Endothelial cell of umbilical vein (primary cell): Measurements from ENCODE around the gene MEF2D. TPM values are rescaled to one million over a fixed set of nuclear protein-coding genes. Genes with fewer than 3 reads are reported as not detected.

Experiments
- BruUV-seq: library from RNA; stranded (reverse); fragments of 400-500 nt; replicated peaks from 2 replicates; lab custom pipeline; 2021; lab: Mats Ljungman, UMichigan
- CTCF ChIA-PET: fragments of 300-600, 350-600 bp; sonication (Branson Sonifier 250); formaldehyde crosslinking; loops from one replicate; lab custom pipeline; 2021; ENCODE audit warnings: antibody characterized with exemption, inconsistent platforms; lab: Charles Lee
- POLR2A ChIA-PET: fragments of 300-600, 350-600 bp; sonication (Branson Sonifier 250); formaldehyde crosslinking; loops from one replicate; lab custom pipeline; 2021; ENCODE audit warnings: antibody characterized with exemption, inconsistent platforms; lab: Charles Lee
- DNase-seq: peaks from one replicate; pipeline ENCODE4 v3.0.0-alpha.2; 2011; ENCODE audit warnings: low read depth, low spot score
- FAIRE-seq: peaks from 2 replicates; lab custom pipeline; 2011; peaks lifted over from hg19 to GRCh38; lab: Jason Lieb, UNC
- H2AFZ ChIP-seq: 2 replicates; pipeline ENCODE4 v1.6.0; 2012; ENCODE audit warnings: low read depth, low read length, control low read depth, inconsistent platforms
- H3K27ac ChIP-seq: 2 replicates; pipeline ENCODE4 v1.5.1; 2011; ENCODE audit warnings: low read depth, mild to moderate bottlenecking, control low read depth, low read length, moderate library complexity; ENCODE audit not compliant: insufficient read depth
- H3K27me3 ChIP-seq, 2 experiments: 2 replicates each; pipeline versions ENCODE4 v1.6.0 to v1.6.1; 2011; ENCODE audit warnings: low read length in 2 of 2, mixed read lengths in 1 of 2; ENCODE audit not compliant: control insufficient read depth in 2 of 2, insufficient read depth in 2 of 2
- H3K36me3 ChIP-seq, 2 experiments: 2 replicates in 1 of 2; 3 replicates in 1 of 2; pipeline ENCODE4 v1.5.1; 2011; ENCODE audit warnings: low read length in 2 of 2, mild to moderate bottlenecking in 1 of 2, moderate library complexity in 1 of 2; ENCODE audit not compliant: control insufficient read depth in 2 of 2, insufficient read depth in 2 of 2; ENCODE audit errors: extremely low read depth in 1 of 2
- H3K4me1 ChIP-seq: 3 replicates; pipeline ENCODE4 v1.5.1; 2011; ENCODE audit warnings: mild to moderate bottlenecking, low read length; ENCODE audit not compliant: control insufficient read depth, insufficient read depth; ENCODE audit errors: extremely low read depth
- H3K4me2 ChIP-seq: 2 replicates; pipeline ENCODE4 v1.6.1; 2011; ENCODE audit warnings: low read length, control low read depth, mixed read lengths; ENCODE audit not compliant: insufficient read depth
- H3K4me3 ChIP-seq, 3 experiments: fragments of 200-600 bp in 1 of 3; sonication (generic), shearing (Covaris generic) in 1 of 3; replicated peaks in 1 of 3; 2 replicates each; pipeline ENCODE4 v1.5.1; 2011 to 2016; ENCODE audit warnings: control low read depth in 3 of 3, low read length in 3 of 3, mild to moderate bottlenecking in 2 of 3, inconsistent platforms in 1 of 3, low read depth in 1 of 3, moderate library complexity in 1 of 3; ENCODE audit not compliant: insufficient read depth in 1 of 3
- H3K79me2 ChIP-seq: 2 replicates; pipeline ENCODE4 v1.6.0; 2012; ENCODE audit warnings: low read length, inconsistent platforms; ENCODE audit not compliant: control insufficient read depth, insufficient read depth
- H3K9ac ChIP-seq: replicated peaks from 2 replicates; pipeline ENCODE3; 2011; ENCODE audit warnings: low read length, control low read depth; ENCODE audit not compliant: insufficient read depth; ENCODE audit errors: extremely low read depth
- H3K9me1 ChIP-seq: replicated peaks from 3 replicates; pipeline ENCODE4 v1.6.0; 2011; ENCODE audit warnings: mild to moderate bottlenecking, low read length; ENCODE audit not compliant: control insufficient read depth, insufficient read depth; ENCODE audit errors: extremely low read depth
- H3K9me3 ChIP-seq: replicated peaks from 2 replicates; pipeline ENCODE4 v1.5.1; 2012; ENCODE audit warnings: low read length, inconsistent platforms; ENCODE audit not compliant: control insufficient read depth, insufficient read depth
- H4K20me1 ChIP-seq: replicated peaks from 2 replicates; pipeline ENCODE3; 2011; ENCODE audit warnings: mild to moderate bottlenecking, low read length; ENCODE audit not compliant: control insufficient read depth, insufficient read depth; ENCODE audit errors: extremely low read depth
- CTCF ChIP-seq, 2 donors: IDR thresholded peaks; 1 replicate in 1 of 2; 2 replicates in 1 of 2; pipeline ENCODE4 v1.5.1; 2011; ENCODE audit warnings: low read length in 2 of 2, mild to moderate bottlenecking in 2 of 2, moderate library complexity in 2 of 2, control low read depth in 1 of 2, inconsistent platforms in 1 of 2, low read depth in 1 of 2; ENCODE audit not compliant: insufficient read depth in 1 of 2; ENCODE audit errors: extremely low read depth in 1 of 2
- EZH2 ChIP-seq: IDR thresholded peaks from 2 replicates; pipeline ENCODE4 v1.6.1; 2012; ENCODE audit warnings: borderline replicate concordance, low read depth, mild to moderate bottlenecking, moderate library complexity, low read length, inconsistent platforms; ENCODE audit not compliant: severe bottlenecking
- FOS ChIP-seq: IDR thresholded peaks from 2 replicates; pipeline ENCODE4 v1.6.1; 2011; ENCODE audit warnings: mild to moderate bottlenecking, low read length, moderate library complexity, borderline replicate concordance; ENCODE audit not compliant: insufficient read depth
- GATA2 ChIP-seq: IDR thresholded peaks from 2 replicates; pipeline ENCODE4 v1.7.0; 2011; ENCODE audit warnings: low read depth, mild to moderate bottlenecking, moderate library complexity, mixed read lengths, low read length; ENCODE audit not compliant: insufficient read length, insufficient read depth
- JUN ChIP-seq: IDR thresholded peaks from 2 replicates; pipeline ENCODE4 v1.6.1; 2011; ENCODE audit warnings: borderline replicate concordance, low read depth; ENCODE audit not compliant: insufficient read length, insufficient read depth
- MAX ChIP-seq: IDR thresholded peaks from 2 replicates; pipeline ENCODE4 v1.6.1; 2011; ENCODE audit not compliant: insufficient read depth, insufficient read length
- MYC ChIP-seq: IDR thresholded peaks from one replicate; pipeline ENCODE4 v1.6.1; 2011; ENCODE audit warnings: mild to moderate bottlenecking, low read depth, low read length
- POLR2A ChIP-seq: IDR thresholded peaks from 2 replicates; pipeline ENCODE4 v1.6.1; 2012; ENCODE audit warnings: low read depth, mild to moderate bottlenecking, control low read depth, low read length
- POLR2AphosphoS5 ChIP-seq: IDR thresholded peaks from 2 replicates; pipeline ENCODE4 v1.6.1; 2012; ENCODE audit warnings: low read depth, mild to moderate bottlenecking, control low read depth, low read length, moderate library complexity; ENCODE audit not compliant: insufficient read depth
- dilution Hi-C: fragments of 300-500 bp; cut with MboI; formaldehyde crosslinking; loops from one replicate; pipeline ENCODE4 v1.15.0; 2019; ENCODE audit warnings: low sequenced_read_pairs; ENCODE audit not compliant: extremely low pct_ligation_motif_present
- intact Hi-C: fragments of 100-400 bp; cut with micrococcal nuclease; formaldehyde crosslinking; loops from one replicate; pipeline ENCODE4 v1.10.0; 2022
- polyA plus RNA-seq, 4 experiments: library from polyadenylated mRNA; depleted of rRNA in 3 of 4; stranded (reverse) in 3 of 4; unstranded in 1 of 4; fragments of >200 nt; gene quantifications; 2 replicates each; pipeline versions ENCODE4 v1.2.1 to v1.2.3, GENCODE V29; 2011 to 2012; ENCODE audit warnings: missing spikeins in 1 of 4
- total RNA-seq: library from RNA; stranded (reverse); gene quantifications from 2 replicates; pipeline ENCODE4 v1.2.3, GENCODE V29; 2021

Gene MEF2D
- total and polyA plus RNA-seq, 2 donors (not counting 3 experiments of a cell fraction or from before 2014, with no cell fraction given): 45.4 to 52.2 TPM

- intact Hi-C loops (no loop called here), dilution Hi-C loops (no loop called here)
- H3K27ac ChIP-seq: no peak overlapping the region
- TF ChIP-seq CTCF (IDR thresholded peaks at IDR 0.05; ENCODE audit: extremely low read depth in 1 of 2, insufficient read depth in 1 of 2, low read depth in 1 of 2, low read length in 2 of 2) (no peak), GATA2 (no peak)
- no peak overlapping the region for H2AFZ ChIP-seq
- H3K4me1 ChIP-seq: peaks cover 1% of the 10 kb centered on the region
- ChIA-PET POLR2A (no interaction called here), CTCF (interaction anchor here (2.5 to 5.0 kb wide), 2 partner anchors 51 to 56 kb away, joined by 9 to 194 read pairs; no protein-coding TSS in a partner anchor)
- no TSS peak for BruUV-seq
- peaks cover 73 to 81% of the 10 kb centered on the region in 2 experiments for H3K27me3 ChIP-seq
- no peak overlapping the region for H3K4me3 ChIP-seq
- no peak for DNase-seq
- no peaks in the 10 kb centered on the region for H3K79me2 ChIP-seq
- no peak for FAIRE-seq
- H3K9ac ChIP-seq: no peak overlapping the region
- H3K9me1 ChIP-seq: no peaks in the 10 kb centered on the region
- no peaks in the 10 kb centered on the region for H3K9me3 ChIP-seq
- no peaks in the 10 kb centered on the region for H4K20me1 ChIP-seq
- no peak overlapping the region for H3K4me2 ChIP-seq
- no peaks in the 10 kb centered on the region for H3K36me3 ChIP-seq
Observed at GRCh38 chr1:156440654-156441437, 59.7 kb downstream of the MEF2D start.

DNA sequence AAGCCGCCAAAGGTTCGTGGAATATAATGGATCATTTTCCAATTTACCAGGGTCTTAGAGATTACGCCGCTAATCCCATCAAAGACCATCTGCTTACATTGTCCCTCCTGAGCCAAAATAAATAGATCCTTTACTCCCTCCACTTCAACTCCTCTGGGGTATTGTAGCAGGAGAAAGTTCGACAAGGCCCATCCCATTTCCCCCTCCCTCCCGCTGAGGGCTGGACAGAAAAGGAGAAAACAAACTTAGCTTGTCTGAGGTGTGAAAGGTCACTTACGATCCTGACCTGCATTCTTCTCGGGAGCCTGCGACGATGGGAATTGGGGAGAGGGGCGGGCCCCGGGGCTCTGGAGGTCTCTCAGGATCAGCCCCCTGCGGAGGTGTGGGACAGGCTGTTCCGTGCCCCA, 60.8 kb downstream of the MEF2D start:
- dilution Hi-C loops: no loop called here
- CTCF ChIA-PET: interaction anchor here (5.0 kb wide), 1 partner anchor 55 kb away, joined by 194 read pairs; no protein-coding TSS in a partner anchor
- POLR2A ChIA-PET: no interaction called here

More for the DNA sequence above, 60.8 kb downstream of the MEF2D start:
- Histone ChIP-seq H3K9ac (no peak overlapping the region), H3K4me2 (no peak overlapping the region), H3K27ac (no peak overlapping the region), H2AFZ (no peak overlapping the region), H3K9me3 (no peaks in the 10 kb centered on the region), H3K9me1 (no peaks in the 10 kb centered on the region), H3K4me1 (peaks cover 4% of the 10 kb centered on the region), H3K79me2 (no peaks in the 10 kb centered on the region), H3K27me3 (peaks cover 82 to 91% of the 10 kb centered on the region in 2 experiments), H4K20me1 (no peaks in the 10 kb centered on the region), H3K36me3 (no peaks in the 10 kb centered on the region), H3K4me3 (no peak overlapping the region)
- intact Hi-C loops: no loop called here
- FAIRE-seq: no peak
- DNase-seq: no peak
- no peak for TF ChIP-seq MYC
- no peak for TF ChIP-seq FOS
- no peak for TF ChIP-seq EZH2
- TF ChIP-seq GATA2: no peak
- TF ChIP-seq MAX: no peak
- TF ChIP-seq POLR2A: no peak
- TF ChIP-seq POLR2AphosphoS5: no peak
- no peak for TF ChIP-seq CTCF (IDR thresholded peaks at IDR 0.05; ENCODE audit: extremely low read depth in 1 of 2, insufficient read depth in 1 of 2, low read depth in 1 of 2, low read length in 2 of 2)
- TF ChIP-seq JUN: no peak
- no TSS peak for BruUV-seq
